B cell (primary cell): ENCODE measurements around the gene GNB3.

Experiments used
- EZH2 ChIP-seq: IDR thresholded peaks from 2 replicates; pipeline ENCODE4 v1.6.1; 2012; ENCODE audit warnings: borderline replicate concordance, low read depth, mild to moderate bottlenecking, moderate library complexity, low read length; ENCODE audit not compliant: insufficient read depth, poor library complexity, severe bottlenecking
- TF ChIP-seq, protein P1 (sequence below): fragments of 200-600 bp; IDR thresholded peaks from one replicate; pipeline ENCODE4 v1.8.0; 2022; ENCODE audit warnings: antibody characterized with exemption, mild to moderate bottlenecking

GRCh38 chr12:6854036-6854435 lies 13.3 kb downstream of the GNB3 start:
- TF ChIP-seq, protein P1, sequence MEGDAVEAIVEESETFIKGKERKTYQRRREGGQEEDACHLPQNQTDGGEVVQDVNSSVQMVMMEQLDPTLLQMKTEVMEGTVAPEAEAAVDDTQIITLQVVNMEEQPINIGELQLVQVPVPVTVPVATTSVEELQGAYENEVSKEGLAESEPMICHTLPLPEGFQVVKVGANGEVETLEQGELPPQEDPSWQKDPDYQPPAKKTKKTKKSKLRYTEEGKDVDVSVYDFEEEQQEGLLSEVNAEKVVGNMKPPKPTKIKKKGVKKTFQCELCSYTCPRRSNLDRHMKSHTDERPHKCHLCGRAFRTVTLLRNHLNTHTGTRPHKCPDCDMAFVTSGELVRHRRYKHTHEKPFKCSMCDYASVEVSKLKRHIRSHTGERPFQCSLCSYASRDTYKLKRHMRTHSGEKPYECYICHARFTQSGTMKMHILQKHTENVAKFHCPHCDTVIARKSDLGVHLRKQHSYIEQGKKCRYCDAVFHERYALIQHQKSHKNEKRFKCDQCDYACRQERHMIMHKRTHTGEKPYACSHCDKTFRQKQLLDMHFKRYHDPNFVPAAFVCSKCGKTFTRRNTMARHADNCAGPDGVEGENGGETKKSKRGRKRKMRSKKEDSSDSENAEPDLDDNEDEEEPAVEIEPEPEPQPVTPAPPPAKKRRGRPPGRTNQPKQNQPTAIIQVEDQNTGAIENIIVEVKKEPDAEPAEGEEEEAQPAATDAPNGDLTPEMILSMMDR = no peak
- TF ChIP-seq EZH2 = no peak
